NCI-H187 treated with DMSO at 0.1 percent for 48 hours (cell line): ENCODE results near the gene VMP1.

Source experiments
- DNase-seq: peaks from one replicate; lab custom pipeline; 2025; lab: John Stamatoyannopoulos, UW

VMP1 gene

GRCh38 chr17:59707149-59707970, at the start of gene VMP1, which contains the start of gene PTRH2:
TSS of gene VMP1 (plus strand) at chr17:59707654. CDS start at chr17:59731447, 23,793 bp downstream.
TSS of gene PTRH2 (minus strand) at chr17:59707430. CDS start at chr17:59697978, 9,452 bp downstream.
- peak; percentile 98 for DNase-seq

GRCh38 chr17:59666235-59666634, 41.2 kb upstream of the VMP1 start:
- no peak for DNase-seq

GRCh38 chr17:59668816-59669215, 38.6 kb upstream of the VMP1 start:
- DNase-seq: no peak

GRCh38 chr17:59669411-59669810, 38.0 kb upstream of the VMP1 start:
- DNase-seq: no peak

GRCh38 chr17:59669944-59670343, 37.5 kb upstream of the VMP1 start:
- no peak for DNase-seq

- no peak for DNase-seq
Measured at GRCh38 chr17:59671386-59671785, 36.1 kb upstream of the VMP1 start.

GRCh38 chr17:59675231-59675630, 32.2 kb upstream of the VMP1 start:
- no peak for DNase-seq

GRCh38 chr17:59676716-59677115, 30.7 kb upstream of the VMP1 start:
- DNase-seq: no peak

- DNase-seq: no peak
Measured at GRCh38 chr17:59678918-59679317, 28.5 kb upstream of the VMP1 start.

- no peak for DNase-seq
Measured at GRCh38 chr17:59680314-59680713, 27.1 kb upstream of the VMP1 start.

GRCh38 chr17:59683283-59683682, 24.2 kb upstream of the VMP1 start:
- DNase-seq: no peak

- DNase-seq: no peak
Measured at GRCh38 chr17:59684967-59685366, 22.5 kb upstream of the VMP1 start.

GRCh38 chr17:59688008-59688407, 19.4 kb upstream of the VMP1 start:
- DNase-seq: no peak

- no peak for DNase-seq
Measured at GRCh38 chr17:59688496-59688895, 19.0 kb upstream of the VMP1 start.

- DNase-seq: no peak
Measured at GRCh38 chr17:59693582-59693981, 13.9 kb upstream of the VMP1 start.

- no peak for DNase-seq
Measured at GRCh38 chr17:59694344-59694743, 13.1 kb upstream of the VMP1 start.

- no peak for DNase-seq
Measured at GRCh38 chr17:59695945-59696681, 11.3 kb upstream of the VMP1 start.

- DNase-seq: no peak
Measured at GRCh38 chr17:59696682-59697277, 10.7 kb upstream of the VMP1 start.

- DNase-seq: no peak
Measured at GRCh38 chr17:59698143-59698542, 9.3 kb upstream of the VMP1 start.

- DNase-seq: no peak
Measured at GRCh38 chr17:59699218-59699617, 8.2 kb upstream of the VMP1 start.

- DNase-seq: no peak
Measured at GRCh38 chr17:59699786-59700185, 7.7 kb upstream of the VMP1 start.

- DNase-seq: no peak
Measured at GRCh38 chr17:59702304-59702703, 5.2 kb upstream of the VMP1 start.

GRCh38 chr17:59707971-59708430, 547 bp downstream of the VMP1 start:
- no peak for DNase-seq
